LNCaP clone FGC (cell line): ENCODE data around the gene GOLGA6A.
A peak's percentile ranks its signal among the peaks of the same experiment; 100 is the strongest.

Experiments used
- DNase-seq: peaks from one replicate; pipeline ENCODE4 v3.0.0-alpha.2; 2011; ENCODE audit warnings: low read depth
- H3K4me3 ChIP-seq: 2 replicates; pipeline ENCODE4 v1.5.1; 2011; ENCODE audit warnings: mild to moderate bottlenecking, low read depth, low read length, control low read depth
- CTCF ChIP-seq: IDR thresholded peaks from 2 replicates; pipeline ENCODE4 v1.5.1; 2012; ENCODE audit warnings: mild to moderate bottlenecking; ENCODE audit not compliant: control insufficient read depth, insufficient read depth; ENCODE audit errors: extremely low read depth

Gene GOLGA6A

GRCh38 chr15:74127954-74128784, 45.8 kb upstream of the GOLGA6A start:
- peak overlapping the region; percentile 17; the same call in 1 of the 2 replicates for H3K4me3 ChIP-seq
- no peak for DNase-seq

GRCh38 chr15:74127255-74127953, 45.1 kb upstream of the GOLGA6A start:
- peak overlapping the region; percentile 17; the same call in 1 of the 2 replicates for H3K4me3 ChIP-seq
- peak; percentile 100 for TF ChIP-seq CTCF
- DNase-seq = peak; percentile 19

More at GRCh38 chr15:74127954-74128784, 45.8 kb upstream of the GOLGA6A start:
- TF ChIP-seq CTCF = no peak

GRCh38 chr15:74124759-74125158, 42.4 kb upstream of the GOLGA6A start:
- no peak overlapping the region for H3K4me3 ChIP-seq
- no peak for DNase-seq
- no peak for TF ChIP-seq CTCF

GRCh38 chr15:74124196-74124595, 41.8 kb upstream of the GOLGA6A start:
- DNase-seq = no peak
- TF ChIP-seq CTCF = no peak
- H3K4me3 ChIP-seq = no peak overlapping the region

- TF ChIP-seq CTCF = no peak
- no peak overlapping the region for H3K4me3 ChIP-seq
- no peak for DNase-seq
Measured at GRCh38 chr15:74123658-74124057, 41.3 kb upstream of the GOLGA6A start.

GRCh38 chr15:74123131-74123429, 40.7 kb upstream of the GOLGA6A start:
- H3K4me3 ChIP-seq = no peak overlapping the region
- no peak for TF ChIP-seq CTCF

More at GRCh38 chr15:74123131-74123429, 40.7 kb upstream of the GOLGA6A start:
- DNase-seq = no peak
